Measurements from ENCODE around the gene CLIC5.

The CLIC5 gene

GRCh38 chr6:45857827-45858226 is 157.8 kb downstream of the CLIC5 start:
- H3K27me3 ChIP-seq (ENCODE audit: insufficient read depth, poor library complexity, severe bottlenecking): no peaks in the 10 kb centered on the region
- H3K4me3 ChIP-seq (replicated peaks; ENCODE audit: insufficient read depth, low read length): no peak overlapping the region
- no peak for TF ChIP-seq CTCF (IDR thresholded peaks at IDR 0.05; ENCODE audit: insufficient read depth, low read length)
- TF ChIP-seq GABPA (IDR thresholded peaks at IDR 0.05; ENCODE audit: low read depth): no peak
- no peak for TF ChIP-seq REST (IDR thresholded peaks at IDR 0.05; ENCODE audit: insufficient replicate concordance, low read depth)
- TF ChIP-seq SPI1 (IDR thresholded peaks at IDR 0.05; ENCODE audit: borderline replicate concordance, low read depth): no peak
- TF ChIP-seq POLR2AphosphoS5 (IDR thresholded peaks at IDR 0.05; ENCODE audit: low read depth): no peak
- H3K27ac ChIP-seq (replicated peaks): no peak overlapping the region
- DNase-seq (ENCODE audit: low read depth in 1 of 2, low spot score in 1 of 2): no peak

GRCh38 chr6:45855642-45856394 is 159.8 kb downstream of the CLIC5 start:
- Histone ChIP-seq H3K27me3 (ENCODE audit: insufficient read depth, poor library complexity, severe bottlenecking) (no peaks in the 10 kb centered on the region), H3K27ac (replicated peaks) (no peak overlapping the region), H3K4me3 (replicated peaks; ENCODE audit: insufficient read depth, low read length) (no peak overlapping the region)
- TF ChIP-seq REST (IDR thresholded peaks at IDR 0.05; ENCODE audit: insufficient replicate concordance, low read depth): no peak
- TF ChIP-seq POLR2AphosphoS5 (IDR thresholded peaks at IDR 0.05; ENCODE audit: low read depth): no peak
- no peak for TF ChIP-seq GABPA (IDR thresholded peaks at IDR 0.05; ENCODE audit: low read depth)
- TF ChIP-seq SPI1 (IDR thresholded peaks at IDR 0.05; ENCODE audit: borderline replicate concordance, low read depth): no peak
- TF ChIP-seq CTCF (IDR thresholded peaks at IDR 0.05; ENCODE audit: insufficient read depth, low read length): no peak
- no peak for DNase-seq (ENCODE audit: low read depth in 1 of 2, low spot score in 1 of 2)

DNA sequence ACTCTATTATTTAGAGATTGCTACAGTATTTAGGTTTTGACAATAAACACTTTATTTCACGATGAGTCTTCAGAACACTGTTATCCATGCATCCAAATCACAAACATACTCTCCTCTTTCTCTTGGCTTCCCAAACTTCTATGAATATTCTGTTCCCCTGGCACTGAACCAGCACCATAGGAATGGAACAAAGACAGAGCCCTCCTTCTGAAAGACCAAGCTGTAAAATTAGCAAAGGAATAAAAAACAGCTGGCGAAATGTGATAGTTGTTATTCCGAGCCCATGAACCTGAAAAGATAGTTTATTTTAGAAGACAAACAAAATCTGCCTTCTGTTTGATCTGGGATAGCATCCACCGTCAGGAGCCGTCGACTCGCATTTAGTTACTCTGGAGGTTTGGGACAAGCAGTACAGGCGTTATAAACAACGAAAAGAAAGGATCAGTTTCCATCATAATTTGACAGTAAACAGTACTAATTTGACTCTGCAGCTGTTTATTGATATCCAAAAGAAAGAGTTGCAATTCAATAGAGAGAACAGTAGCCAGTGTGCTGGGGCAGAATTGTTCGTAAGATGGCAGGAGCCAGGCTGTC is 161.4 kb downstream of the CLIC5 start:
- Histone ChIP-seq H3K4me3 (replicated peaks; ENCODE audit: insufficient read depth, low read length) (no peak overlapping the region), H3K27ac (replicated peaks) (no peak overlapping the region), H3K27me3 (ENCODE audit: insufficient read depth, poor library complexity, severe bottlenecking) (no peaks in the 10 kb centered on the region)
- TF ChIP-seq SPI1 (IDR thresholded peaks at IDR 0.05; ENCODE audit: borderline replicate concordance, low read depth) (no peak), CTCF (IDR thresholded peaks at IDR 0.05; ENCODE audit: insufficient read depth, low read length) (no peak), REST (IDR thresholded peaks at IDR 0.05; ENCODE audit: insufficient replicate concordance, low read depth) (no peak), GABPA (IDR thresholded peaks at IDR 0.05; ENCODE audit: low read depth) (no peak), POLR2AphosphoS5 (IDR thresholded peaks at IDR 0.05; ENCODE audit: low read depth) (no peak)
- no peak for DNase-seq (ENCODE audit: low read depth in 1 of 2, low spot score in 1 of 2)

All from HL-60 (cell line).